ENCODE results near the gene ZNF423. TPM values are rescaled to one million over a fixed set of nuclear protein-coding genes. Genes with fewer than 3 reads are reported as not detected.

The ZNF423 gene
- total and polyA plus RNA-seq, 9 of the 15 experiments (the other 6 are each of a cell fraction or from before 2014, with no cell fraction given) = not detected

DNA sequence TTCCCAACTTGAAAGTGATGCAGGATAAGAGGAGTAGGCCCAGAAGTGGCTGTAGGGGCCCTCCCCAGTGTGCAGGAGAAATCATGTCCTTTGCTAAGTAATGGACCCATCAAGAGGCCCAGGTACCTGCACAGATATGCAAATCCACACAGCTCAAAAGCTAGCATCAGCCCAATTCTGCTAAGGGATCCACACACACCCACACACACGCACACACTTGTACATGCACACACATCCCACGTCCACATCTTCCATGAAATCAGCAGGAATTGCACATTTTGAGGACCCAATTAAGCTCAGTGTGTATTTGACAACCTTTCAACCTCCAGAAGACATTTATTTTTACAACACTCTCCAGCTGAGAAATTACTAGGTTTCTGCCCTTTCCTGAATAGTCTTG lies 297.5 kb downstream of the ZNF423 start (continued):
- TF ChIP-seq TOE1 (IDR thresholded peaks at IDR 0.05; ENCODE audit: borderline replicate concordance) (no peak), TOE1 (CRISPR knock-in tag; IDR thresholded peaks at IDR 0.05; ENCODE audit: borderline replicate concordance, low read depth) (no peak), ARHGAP35 (IDR thresholded peaks at IDR 0.05; ENCODE audit: partially characterized antibody) (no peak), ZC3H11A (IDR thresholded peaks at IDR 0.05; ENCODE audit: low read depth, low read length) (no peak), POLR3A (IDR thresholded peaks at IDR 0.05; ENCODE audit: borderline replicate concordance, extremely low read depth, insufficient read depth, insufficient read length) (no peak), SNIP1 (IDR thresholded peaks at IDR 0.05; ENCODE audit: low read depth) (no peak), MTF1 (CRISPR knock-in tag; IDR thresholded peaks at IDR 0.05; ENCODE audit: borderline replicate concordance) (no peak), EGR1 (conservative IDR thresholded peaks at IDR 0.05) (no peak)

DNA sequence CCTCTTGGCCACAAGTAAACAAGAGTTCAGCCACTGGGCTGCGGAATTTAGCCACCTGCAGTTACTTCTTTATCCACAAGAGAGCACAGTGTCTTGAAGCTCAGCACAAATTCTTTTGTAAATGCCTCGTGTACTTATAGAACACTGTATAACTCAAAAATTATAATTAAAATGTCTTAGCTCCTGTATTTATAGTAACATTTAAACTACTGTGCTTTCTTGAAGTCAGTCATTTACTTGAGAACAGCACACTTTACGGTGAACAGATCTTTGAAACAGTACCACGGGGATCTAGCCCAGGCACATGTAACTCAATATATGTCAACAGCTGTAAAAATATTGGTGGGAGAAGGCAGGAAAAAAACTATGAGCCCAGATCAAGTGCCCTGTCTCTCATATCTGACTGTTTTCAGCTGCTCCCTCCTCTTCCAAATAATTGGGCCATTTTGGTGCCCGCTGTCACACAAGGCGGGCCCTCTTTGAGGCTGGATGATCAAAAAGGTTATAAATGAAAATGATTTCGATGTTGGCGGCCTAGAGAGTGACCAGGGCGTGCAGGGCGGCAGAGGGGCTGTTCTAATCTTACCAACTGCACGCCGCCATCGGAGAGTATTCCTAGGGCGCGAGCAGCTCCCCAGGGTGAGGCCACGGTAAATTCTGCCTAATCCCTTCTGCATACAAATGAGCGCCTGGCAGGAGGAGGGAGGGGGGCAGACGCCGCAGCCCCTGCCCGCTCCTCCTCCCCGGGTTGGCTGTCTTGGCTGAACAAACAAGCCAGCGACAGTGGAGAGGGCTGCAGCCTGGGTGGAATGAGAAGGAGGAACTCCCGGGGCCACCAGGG lies 299.1 kb downstream of the ZNF423 start:
- 0 out of 2 replicates have a peak, but pooled peaks cover 5% of the 10 kb centered on the region for H4K20me1 ChIP-seq (replicated peaks; ENCODE audit: control insufficient read depth, insufficient read depth, low read length)
- no peak overlapping the region for H2AFZ ChIP-seq (ENCODE audit: low read depth, low read length)
- H3K9ac ChIP-seq (ENCODE audit: insufficient read depth in 1 of 2, low read depth in 2 of 2, low read length in 2 of 2) = no peak overlapping the region
- intact Hi-C loops (cut with micrococcal nuclease) = no loop called here
- no peaks in the 10 kb centered on the region for H3K4me1 ChIP-seq (replicated peaks in 1 of 2; ENCODE audit: control insufficient read depth in 2 of 2, insufficient read depth in 2 of 2, low read length in 2 of 2)
- no TSS peak for BruUV-seq (replicated peaks)
- no peak overlapping the region for H3K4me3 ChIP-seq
- TF ChIP-seq SMARCA4 (IDR thresholded peaks at IDR 0.05) (no peak), SMC3 (conservative IDR thresholded peaks at IDR 0.05; ENCODE audit: insufficient read depth, low read depth, low read length) (peak; percentile 42; the same call in 1 of the 2 replicates), RAD21 (CRISPR knock-in tag; conservative IDR thresholded peaks at IDR 0.05 in 1 of 2, IDR thresholded peaks at IDR 0.05 in 1 of 2) (peak; percentile 12 to 41; a peak in 2 of 4 replicates)
- TF ChIP-seq, protein P1, sequence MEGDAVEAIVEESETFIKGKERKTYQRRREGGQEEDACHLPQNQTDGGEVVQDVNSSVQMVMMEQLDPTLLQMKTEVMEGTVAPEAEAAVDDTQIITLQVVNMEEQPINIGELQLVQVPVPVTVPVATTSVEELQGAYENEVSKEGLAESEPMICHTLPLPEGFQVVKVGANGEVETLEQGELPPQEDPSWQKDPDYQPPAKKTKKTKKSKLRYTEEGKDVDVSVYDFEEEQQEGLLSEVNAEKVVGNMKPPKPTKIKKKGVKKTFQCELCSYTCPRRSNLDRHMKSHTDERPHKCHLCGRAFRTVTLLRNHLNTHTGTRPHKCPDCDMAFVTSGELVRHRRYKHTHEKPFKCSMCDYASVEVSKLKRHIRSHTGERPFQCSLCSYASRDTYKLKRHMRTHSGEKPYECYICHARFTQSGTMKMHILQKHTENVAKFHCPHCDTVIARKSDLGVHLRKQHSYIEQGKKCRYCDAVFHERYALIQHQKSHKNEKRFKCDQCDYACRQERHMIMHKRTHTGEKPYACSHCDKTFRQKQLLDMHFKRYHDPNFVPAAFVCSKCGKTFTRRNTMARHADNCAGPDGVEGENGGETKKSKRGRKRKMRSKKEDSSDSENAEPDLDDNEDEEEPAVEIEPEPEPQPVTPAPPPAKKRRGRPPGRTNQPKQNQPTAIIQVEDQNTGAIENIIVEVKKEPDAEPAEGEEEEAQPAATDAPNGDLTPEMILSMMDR (IDR thresholded peaks at IDR 0.05 in 2 of 3, conservative IDR thresholded peaks at IDR 0.05 in 1 of 3; ENCODE audit: insufficient read depth in 2 of 3, low read depth in 1 of 3, low read length in 3 of 3) = peak; percentile 48 to 62 (median 55); a peak in 5 of 6 replicates
- H3K27ac ChIP-seq (ENCODE audit: extremely low read depth, low read depth, low read length) = no peak overlapping the region
- ChIA-PET CTCF (ENCODE audit: low intra/inter-chr PET ratio) (interaction anchor here (1.3 kb wide), 1 partner anchor 365 kb away, joined by 4 read pairs; no protein-coding TSS in a partner anchor), POLR2A (interaction anchor here (0.7 to 1.3 kb wide), 2 partner anchors 8 to 14 kb away, joined by 3 read pairs; no protein-coding TSS in a partner anchor)
- H3K9me3 ChIP-seq (replicated peaks; ENCODE audit: control insufficient read depth, insufficient read depth, low read depth, low read length) = no peaks in the 10 kb centered on the region
- no peak for FAIRE-seq
- in situ Hi-C loops (cut with MboI) = no loop called here
- no peak overlapping the region for H3K4me2 ChIP-seq (ENCODE audit: insufficient read depth, low read length)
- ATAC-seq = peak; percentile 74
- H3K9me1 ChIP-seq (ENCODE audit: control insufficient read depth, insufficient read depth, low read length) = no peaks in the 10 kb centered on the region
- H3K79me2 ChIP-seq (ENCODE audit: control insufficient read depth, insufficient read depth, low read length) = no peaks in the 10 kb centered on the region
- peak; percentile 18 to 26 (median 24) for DNase-seq (ENCODE audit: extremely low read depth in 1 of 4, low spot score in 3 of 4)
- peaks cover 6 to 25% of the 10 kb centered on the region in 2 experiments; a peak in 3 of 5 replicates for H3K27me3 ChIP-seq (ENCODE audit: control insufficient read depth in 2 of 2, insufficient read depth in 2 of 2, low read length in 2 of 2)
- H3K36me3 ChIP-seq (ENCODE audit: control insufficient read depth, insufficient read depth, low read length) = no peaks in the 10 kb centered on the region
- WGBS (ENCODE audit: insufficient coverage, low coverage, missing lambda C conversion rate) = under 1% methylated on average over 16 of the region's 23 CpGs
